GM18519 (cell line): ENCODE results near the gene AZIN2.

ENCODE experiments used
- ATAC-seq: cut with Tn5 transposase; IDR thresholded peaks from one replicate; pipeline ENCODE4 v1.9.1; 2021; ENCODE audit warnings: mild to moderate bottlenecking, moderate library complexity; ENCODE audit not compliant: unreplicated experiment, low FRiP score

The AZIN2 gene

GRCh38 chr1:33148615-33149014 is 67.7 kb downstream of the AZIN2 start:
- no peak for ATAC-seq

- no peak for ATAC-seq
Measured at GRCh38 chr1:33149453-33150190, 68.7 kb downstream of the AZIN2 start.

- ATAC-seq: no peak
Measured at GRCh38 chr1:33150522-33150921, 69.6 kb downstream of the AZIN2 start.

- no peak for ATAC-seq
Measured at GRCh38 chr1:33151116-33151515, 70.2 kb downstream of the AZIN2 start.

- ATAC-seq: no peak
Measured at GRCh38 chr1:33152685-33153432, 71.9 kb downstream of the AZIN2 start.

GRCh38 chr1:33153650-33154049 is 72.7 kb downstream of the AZIN2 start:
- ATAC-seq: no peak

- ATAC-seq: no peak
Measured at GRCh38 chr1:33155877-33156538, 75.1 kb downstream of the AZIN2 start.

- no peak for ATAC-seq
Measured at GRCh38 chr1:33157131-33157530, 76.2 kb downstream of the AZIN2 start.

- no peak for ATAC-seq
Measured at GRCh38 chr1:33158366-33158765, 77.4 kb downstream of the AZIN2 start.

- ATAC-seq: no peak
Measured at GRCh38 chr1:33159577-33159976, 78.6 kb downstream of the AZIN2 start.

GRCh38 chr1:33161061-33161681 is 80.2 kb downstream of the AZIN2 start:
- no peak for ATAC-seq

- no peak for ATAC-seq
Measured at GRCh38 chr1:33162141-33162540, 81.2 kb downstream of the AZIN2 start.

GRCh38 chr1:33163621-33164519 is 82.9 kb downstream of the AZIN2 start:
- ATAC-seq: no peak

GRCh38 chr1:33165209-33165608 is 84.3 kb downstream of the AZIN2 start:
- ATAC-seq: no peak

GRCh38 chr1:33165809-33166208 is 84.9 kb downstream of the AZIN2 start:
- no peak for ATAC-seq

- no peak for ATAC-seq
Measured at GRCh38 chr1:33167650-33168447, 86.9 kb downstream of the AZIN2 start.

GRCh38 chr1:33168556-33169289 is 87.8 kb downstream of the AZIN2 start:
- ATAC-seq: no peak

- no peak for ATAC-seq
Measured at GRCh38 chr1:33169290-33170055, 88.5 kb downstream of the AZIN2 start.
